OCI-LY7 (cell line): ENCODE measurements around the gene TMCC2. TPM values are rescaled to one million over a fixed set of nuclear protein-coding genes. Genes with fewer than 3 reads are reported as not detected.

Experiments
- BruUV-seq: library from RNA; stranded (reverse); fragments of 400-500 nt; replicated peaks from 2 replicates; lab custom pipeline; 2021; lab: Mats Ljungman, UMichigan
- CTCF ChIA-PET: fragments of 300-600 bp; sonication (Branson Sonifier 250); formaldehyde crosslinking; loops from one replicate; lab custom pipeline; 2022; ENCODE audit warnings: antibody characterized with exemption; ENCODE audit not compliant: unreplicated experiment; lab: Charles Lee
- POLR2A ChIA-PET: fragments of 300-600 bp; sonication (Branson Sonifier 250); formaldehyde crosslinking; loops from one replicate; lab custom pipeline; 2022; ENCODE audit warnings: antibody characterized with exemption; lab: Charles Lee
- DNase-seq: peaks from one replicate; pipeline ENCODE4 v3.0.0-alpha.2; 2015; ENCODE audit warnings: low spot score
- H2AFZ ChIP-seq: fragments of 200-600 bp; sonication (generic), shearing (Covaris generic); 2 replicates; pipeline ENCODE4 v1.6.1; 2014; ENCODE audit warnings: mild to moderate bottlenecking, antibody characterized with exemption, low read length, moderate library complexity
- H3K27ac ChIP-seq: fragments of 200-600 bp; sonication (generic); 2 replicates; pipeline ENCODE4 v1.5.1; 2014; ENCODE audit warnings: mixed run types, low read depth, mild to moderate bottlenecking, moderate library complexity, low read length, inconsistent platforms; ENCODE audit not compliant: poor library complexity, severe bottlenecking
- H3K36me3 ChIP-seq: fragments of 200-600 bp; sonication (generic); 2 replicates; pipeline ENCODE4 v1.6.1; 2014; ENCODE audit warnings: mild to moderate bottlenecking, antibody characterized with exemption, low read length, moderate library complexity, mixed read lengths; ENCODE audit not compliant: insufficient read depth
- H3K4me1 ChIP-seq: fragments of 200-600 bp; sonication (generic); 2 replicates; pipeline ENCODE4 v1.5.1; 2014; ENCODE audit warnings: mild to moderate bottlenecking, low read length; ENCODE audit not compliant: insufficient read depth, poor library complexity, severe bottlenecking
- H3K4me2 ChIP-seq: fragments of 200-600 bp; sonication (generic); 2 replicates; pipeline ENCODE4 v1.6.1; 2014; ENCODE audit warnings: mild to moderate bottlenecking, low read length
- H3K4me3 ChIP-seq: fragments of 200-600 bp; sonication (generic); 2 replicates; pipeline ENCODE4 v1.5.1; 2014; ENCODE audit warnings: mild to moderate bottlenecking, low read depth, low read length; ENCODE audit not compliant: poor library complexity, severe bottlenecking
- H3K79me2 ChIP-seq: fragments of 200-600 bp; sonication (generic); 2 replicates; pipeline ENCODE4 v1.6.1; 2016; ENCODE audit warnings: low read depth, mild to moderate bottlenecking, low read length, moderate library complexity, mixed read lengths; ENCODE audit not compliant: insufficient read depth
- H3K9me2 ChIP-seq: fragments of 200-600 bp; sonication (generic); 2 replicates; pipeline ENCODE4 v1.6.1; 2016; ENCODE audit warnings: mild to moderate bottlenecking, low read length, mixed read lengths; ENCODE audit not compliant: insufficient read depth
- H3K9me3 ChIP-seq: fragments of 200-600 bp; sonication (generic); 2 replicates; pipeline ENCODE4 v1.6.1; 2014; ENCODE audit warnings: mild to moderate bottlenecking, mixed run types, low read length, mixed read lengths
- H4K20me1 ChIP-seq: fragments of 200-600 bp; sonication (generic); 2 replicates; pipeline ENCODE4 v1.6.1; 2014; ENCODE audit warnings: mild to moderate bottlenecking, antibody characterized with exemption, low read length, moderate library complexity, mixed read lengths; ENCODE audit not compliant: insufficient read depth
- EZH2phosphoT487 ChIP-seq: fragments of 200-600 bp; sonication (generic); IDR thresholded peaks from 2 replicates; pipeline ENCODE4 v1.6.1; 2018; ENCODE audit warnings: low read depth, borderline replicate concordance, mild to moderate bottlenecking, mixed run types, antibody characterized with exemption, low read length, moderate library complexity, mixed read lengths
- intact Hi-C: fragments of 100-400 bp; cut with micrococcal nuclease; formaldehyde crosslinking; loops from one replicate; pipeline ENCODE4 v1.10.0; 2022; ENCODE audit not compliant: unreplicated experiment
- total RNA-seq, 2 experiments: library from RNA; depleted of rRNA in 1 of 2; stranded (reverse); fragments of >200 nt in 1 of 2; shearing (Covaris generic) in 1 of 2; gene quantifications; 2 replicates each; pipeline ENCODE4 v1.2.3, GENCODE V29; 2014 to 2022
- TF ChIP-seq, protein P1 (sequence below): fragments of 200-600 bp; sonication (generic); conservative IDR thresholded peaks from 2 replicates; pipeline ENCODE4 v1.5.1; 2014; ENCODE audit warnings: mild to moderate bottlenecking, antibody characterized with exemption, low read length, moderate library complexity, mixed read lengths

TMCC2 gene
- total RNA-seq, 2 experiments from 2014 or later = 5.2 to 7.8 TPM

DNA sequence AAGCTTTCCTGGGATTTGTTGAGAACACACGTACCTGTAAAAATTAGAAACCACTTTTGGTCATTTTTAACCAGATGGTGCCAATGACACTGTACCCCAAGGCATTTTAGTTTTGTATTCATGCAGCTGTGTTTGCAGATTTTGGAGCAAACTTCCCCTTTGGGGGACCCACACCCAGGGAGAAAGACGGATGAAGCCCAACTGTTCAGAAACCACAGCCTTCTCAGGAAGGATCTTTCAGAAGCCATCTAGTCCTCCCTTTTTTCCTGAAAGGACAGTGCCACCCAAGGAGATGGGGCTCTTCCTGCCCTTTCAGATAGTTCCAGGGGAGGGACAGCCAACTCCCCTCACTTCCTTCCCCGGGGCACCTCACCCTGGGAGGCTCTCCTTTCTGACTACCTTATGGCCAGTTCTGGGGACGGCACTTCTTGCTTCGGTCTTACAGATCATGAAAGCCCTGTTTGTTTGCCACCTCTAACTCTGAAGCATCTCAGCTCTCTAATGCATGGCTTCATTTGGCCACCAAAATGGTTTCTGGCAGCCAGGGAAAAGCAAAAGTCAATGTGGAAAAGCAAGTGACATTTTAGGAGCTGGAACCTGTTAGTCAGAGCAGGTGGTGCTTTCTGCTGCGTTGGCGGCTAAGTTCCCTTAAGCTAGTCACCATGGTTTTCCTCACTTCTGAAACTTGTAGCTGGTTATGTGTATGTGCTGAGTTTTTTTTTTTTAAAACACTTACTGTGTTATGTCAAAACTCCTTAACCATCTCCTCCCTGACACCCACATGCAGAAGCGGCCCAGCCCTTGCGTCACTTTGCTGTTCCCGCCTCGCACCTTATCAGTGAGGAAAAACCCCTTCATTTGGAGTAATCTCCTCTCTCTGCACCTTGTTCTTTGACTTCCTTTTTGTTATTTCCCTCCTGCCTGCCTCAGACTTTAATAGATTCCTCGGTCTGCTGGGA is 10.1 kb downstream of the TMCC2 start:
- no TSS peak for BruUV-seq
- Histone ChIP-seq H3K9me2 (no peaks in the 10 kb centered on the region), H2AFZ (no peak overlapping the region), H3K4me3 (no peak overlapping the region), H3K9me3 (no peaks in the 10 kb centered on the region), H4K20me1 (no peaks in the 10 kb centered on the region), H3K4me1 (peaks cover 6% of the 10 kb centered on the region), H3K79me2 (no peaks in the 10 kb centered on the region), H3K27ac (no peak overlapping the region), H3K4me2 (no peak overlapping the region), H3K36me3 (no peaks in the 10 kb centered on the region)
- intact Hi-C loops = no loop called here
- no peak for DNase-seq
- TF ChIP-seq EZH2phosphoT487 = no peak
- TF ChIP-seq, protein P1, sequence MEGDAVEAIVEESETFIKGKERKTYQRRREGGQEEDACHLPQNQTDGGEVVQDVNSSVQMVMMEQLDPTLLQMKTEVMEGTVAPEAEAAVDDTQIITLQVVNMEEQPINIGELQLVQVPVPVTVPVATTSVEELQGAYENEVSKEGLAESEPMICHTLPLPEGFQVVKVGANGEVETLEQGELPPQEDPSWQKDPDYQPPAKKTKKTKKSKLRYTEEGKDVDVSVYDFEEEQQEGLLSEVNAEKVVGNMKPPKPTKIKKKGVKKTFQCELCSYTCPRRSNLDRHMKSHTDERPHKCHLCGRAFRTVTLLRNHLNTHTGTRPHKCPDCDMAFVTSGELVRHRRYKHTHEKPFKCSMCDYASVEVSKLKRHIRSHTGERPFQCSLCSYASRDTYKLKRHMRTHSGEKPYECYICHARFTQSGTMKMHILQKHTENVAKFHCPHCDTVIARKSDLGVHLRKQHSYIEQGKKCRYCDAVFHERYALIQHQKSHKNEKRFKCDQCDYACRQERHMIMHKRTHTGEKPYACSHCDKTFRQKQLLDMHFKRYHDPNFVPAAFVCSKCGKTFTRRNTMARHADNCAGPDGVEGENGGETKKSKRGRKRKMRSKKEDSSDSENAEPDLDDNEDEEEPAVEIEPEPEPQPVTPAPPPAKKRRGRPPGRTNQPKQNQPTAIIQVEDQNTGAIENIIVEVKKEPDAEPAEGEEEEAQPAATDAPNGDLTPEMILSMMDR = no peak
- ChIA-PET CTCF (interaction anchor here (1.0 kb wide), 1 partner anchor 17 kb away, joined by 3 read pairs; no protein-coding TSS in a partner anchor), POLR2A (interaction anchor here (1.3 kb wide), 1 partner anchor 9 kb away, joined by 4 read pairs; no protein-coding TSS in a partner anchor)

GRCh38 chr1:205239078-205239477 is 11.3 kb downstream of the TMCC2 start:
- no TSS peak for BruUV-seq
- no peak for DNase-seq
- intact Hi-C loops = no loop called here

More at GRCh38 chr1:205239078-205239477, 11.3 kb downstream of the TMCC2 start:
- no peak overlapping the region for H2AFZ ChIP-seq
- CTCF ChIA-PET = interaction anchor here (1.0 kb wide), 1 partner anchor 15 kb away, joined by 3 read pairs; no protein-coding TSS in a partner anchor
- POLR2A ChIA-PET = no interaction called here
- peaks cover 6% of the 10 kb centered on the region for H3K4me1 ChIP-seq
- H3K9me2 ChIP-seq = no peaks in the 10 kb centered on the region
- H3K36me3 ChIP-seq = no peaks in the 10 kb centered on the region
- no peak overlapping the region for H3K4me3 ChIP-seq
- no peaks in the 10 kb centered on the region for H3K79me2 ChIP-seq
- H3K27ac ChIP-seq = no peak overlapping the region
- no peak overlapping the region for H3K4me2 ChIP-seq
- H3K9me3 ChIP-seq = no peaks in the 10 kb centered on the region
- no peak for TF ChIP-seq EZH2phosphoT487
- TF ChIP-seq, protein P1 = no peak
- H4K20me1 ChIP-seq = no peaks in the 10 kb centered on the region
